Neural cell (in vitro differentiated cells): ENCODE measurements around the gene HDDC3. TPM values are rescaled to one million over a fixed set of nuclear protein-coding genes. Genes with fewer than 3 reads are reported as not detected.

Source experiments
- H2AFZ ChIP-seq: fragments of 200-600, 300-800 bp; sonication (generic), shearing (Covaris generic); 2 replicates; pipeline ENCODE4 v1.6.0; 2014; ENCODE audit warnings: low read depth, mild to moderate bottlenecking, antibody characterized with exemption, low read length, moderate library complexity
- H3F3A ChIP-seq: fragments of 200-600 bp; shearing (Covaris generic); 2 replicates; pipeline ENCODE4 v1.6.1; 2016; ENCODE audit warnings: mild to moderate bottlenecking, moderate library complexity, mixed read lengths, antibody characterized with exemption, low read length; ENCODE audit not compliant: insufficient read depth, poor library complexity, severe bottlenecking
- H3K27ac ChIP-seq: fragments of 200-600, 300-800 bp; sonication (generic), shearing (Covaris generic); 2 replicates; pipeline ENCODE4 v1.5.1; 2014; ENCODE audit warnings: mild to moderate bottlenecking, low read length, moderate library complexity
- H3K27me3 ChIP-seq: fragments of 300-800, 200-600 bp; sonication (generic), shearing (Covaris generic); 2 replicates; pipeline ENCODE4 v1.6.0; 2014; ENCODE audit warnings: mild to moderate bottlenecking, low read depth, low read length, moderate library complexity; ENCODE audit not compliant: insufficient read depth
- H3K36me3 ChIP-seq: fragments of 300-800, 200-600 bp; sonication (generic), shearing (Covaris generic); 2 replicates; pipeline ENCODE4 v1.5.1; 2014; ENCODE audit warnings: mild to moderate bottlenecking, antibody characterized with exemption, low read length, moderate library complexity; ENCODE audit not compliant: insufficient read depth
- H3K4me2 ChIP-seq: fragments of 300-800, 200-600 bp; sonication (generic), shearing (Covaris generic); 2 replicates; pipeline ENCODE4 v1.6.0; 2014; ENCODE audit warnings: mild to moderate bottlenecking, low read length
- H3K4me3 ChIP-seq: fragments of 300-800, 200-600 bp; sonication (generic), shearing (Covaris generic); 2 replicates; pipeline ENCODE4 v1.5.1; 2014; ENCODE audit warnings: mild to moderate bottlenecking, low read length, moderate library complexity
- H3K79me2 ChIP-seq: fragments of 200-600 bp; shearing (Covaris generic); replicated peaks from 2 replicates; pipeline ENCODE4 v1.6.0; 2014; ENCODE audit warnings: mild to moderate bottlenecking, low read length, moderate library complexity; ENCODE audit not compliant: insufficient read depth
- H3K9ac ChIP-seq: fragments of 300-800, 200-600 bp; sonication (generic), shearing (Covaris generic); 2 replicates; pipeline ENCODE4 v1.6.1; 2016; ENCODE audit warnings: mild to moderate bottlenecking, low read length, mixed read lengths
- H3K9me2 ChIP-seq: fragments of 200-600 bp; shearing (Covaris generic); 2 replicates; pipeline ENCODE4 v1.6.1; 2016; ENCODE audit warnings: mild to moderate bottlenecking, low read length, mixed read lengths; ENCODE audit not compliant: insufficient read depth
- H3K9me3 ChIP-seq: fragments of 200-600, 300-800 bp; sonication (generic), shearing (Covaris generic); 2 replicates; pipeline ENCODE4 v1.6.1; 2016; ENCODE audit warnings: mild to moderate bottlenecking, mixed run types, low read length, moderate library complexity, mixed read lengths
- H4K20me1 ChIP-seq: fragments of 200-600 bp; shearing (Covaris generic); 2 replicates; pipeline ENCODE4 v1.6.1; 2016; ENCODE audit warnings: mild to moderate bottlenecking, mixed run types; ENCODE audit not compliant: insufficient read depth
- EP300 ChIP-seq: fragments of 450-650 bp; conservative IDR thresholded peaks from 2 replicates; pipeline ENCODE4 v1.6.1; 2014; ENCODE audit warnings: antibody characterized with exemption, mild to moderate bottlenecking, moderate library complexity; ENCODE audit not compliant: poor library complexity, severe bottlenecking
- EZH2 ChIP-seq: fragments of 200-600, 300-800 bp; shearing (Covaris generic), sonication (generic); IDR thresholded peaks from 2 replicates; pipeline ENCODE4 v1.6.1; 2014; ENCODE audit warnings: antibody characterized with exemption, low read length, borderline replicate concordance, mild to moderate bottlenecking; ENCODE audit not compliant: insufficient read depth, poor library complexity, severe bottlenecking
- POLR2AphosphoS5 ChIP-seq: IDR thresholded peaks from 2 replicates; pipeline ENCODE4 v1.6.1; 2012
- RAD21 ChIP-seq: fragments of 450-650 bp; conservative IDR thresholded peaks from 2 replicates; pipeline ENCODE4 v1.6.1; 2014; ENCODE audit warnings: antibody characterized with exemption, mild to moderate bottlenecking, moderate library complexity
- SMC3 ChIP-seq: fragments of 450-650 bp; conservative IDR thresholded peaks from 2 replicates; pipeline ENCODE4 v1.6.1; 2014; ENCODE audit warnings: antibody characterized with exemption, mild to moderate bottlenecking, moderate library complexity; ENCODE audit not compliant: poor library complexity
- TAF1 ChIP-seq: IDR thresholded peaks from 2 replicates; pipeline ENCODE4 v1.6.1; 2012; ENCODE audit warnings: low read depth
- polyA plus RNA-seq: library from polyadenylated mRNA; depleted of rRNA; stranded (reverse); fragments of >200 nt; gene quantifications from 2 replicates; pipeline ENCODE4 v1.2.3, GENCODE V29; 2014
- TF ChIP-seq, protein P1 (sequence below): IDR thresholded peaks from 2 replicates; pipeline ENCODE4 v1.6.1; 2012; ENCODE audit warnings: borderline replicate concordance
- TF ChIP-seq, protein P2 (sequence below): fragments of 450-650 bp; IDR thresholded peaks from 2 replicates; pipeline ENCODE4 v1.5.1; 2014; ENCODE audit warnings: antibody characterized with exemption, mild to moderate bottlenecking, moderate library complexity; ENCODE audit not compliant: poor library complexity, severe bottlenecking

The HDDC3 gene
- polyA plus RNA-seq, 1 donor from 2014 or later = 20.1 TPM

DNA sequence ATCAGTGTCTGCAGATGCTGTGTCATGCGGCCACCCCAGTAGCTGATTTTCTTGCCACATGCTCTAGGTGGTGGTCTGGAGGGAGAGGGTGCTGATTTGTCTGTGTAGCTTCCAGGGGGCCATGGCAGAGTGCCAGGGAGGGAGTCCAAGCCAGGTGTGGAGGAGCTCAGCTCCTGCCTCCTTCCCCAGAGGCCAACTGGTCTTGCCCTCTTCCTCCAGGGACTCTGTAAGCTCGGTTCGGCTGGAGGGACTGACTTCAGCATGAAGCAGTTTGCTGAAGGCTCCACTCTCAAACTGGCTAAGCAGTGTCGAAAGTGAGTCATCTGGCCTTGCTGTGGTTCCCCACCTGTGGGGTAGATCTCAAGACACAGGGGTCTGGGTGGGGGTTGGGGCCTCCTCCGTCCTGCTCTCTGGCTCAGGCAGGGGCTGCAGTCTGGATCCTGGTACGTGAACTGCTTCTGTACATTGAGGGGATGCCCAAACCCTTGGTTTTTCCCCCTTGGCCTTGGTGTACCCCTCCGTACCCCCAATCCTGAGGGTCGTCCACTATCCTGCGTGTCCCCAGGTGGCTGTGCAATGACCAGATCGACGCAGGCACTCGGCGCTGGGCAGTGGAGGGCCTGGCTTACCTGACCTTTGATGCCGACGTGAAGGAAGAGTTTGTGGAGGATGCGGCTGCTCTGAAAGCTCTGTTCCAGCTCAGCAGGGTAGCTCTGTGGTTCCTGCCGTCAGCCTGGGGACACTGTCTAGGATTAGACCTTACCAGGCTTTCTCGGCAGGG lies 15.4 kb upstream of the HDDC3 start:
- Histone ChIP-seq H3F3A (no peaks in the 10 kb centered on the region), H3K79me2 (no peaks in the 10 kb centered on the region), H3K9ac (no peak overlapping the region), H3K36me3 (peaks cover under 1% of the 10 kb centered on the region), H2AFZ (no peak overlapping the region), H3K9me3 (no peaks in the 10 kb centered on the region), H3K27me3 (no peaks in the 10 kb centered on the region), H3K4me3 (no peak overlapping the region), H4K20me1 (no peaks in the 10 kb centered on the region), H3K9me2 (no peaks in the 10 kb centered on the region), H3K4me2 (no peak overlapping the region), H3K27ac (no peak overlapping the region)
- TF ChIP-seq, protein P1, sequence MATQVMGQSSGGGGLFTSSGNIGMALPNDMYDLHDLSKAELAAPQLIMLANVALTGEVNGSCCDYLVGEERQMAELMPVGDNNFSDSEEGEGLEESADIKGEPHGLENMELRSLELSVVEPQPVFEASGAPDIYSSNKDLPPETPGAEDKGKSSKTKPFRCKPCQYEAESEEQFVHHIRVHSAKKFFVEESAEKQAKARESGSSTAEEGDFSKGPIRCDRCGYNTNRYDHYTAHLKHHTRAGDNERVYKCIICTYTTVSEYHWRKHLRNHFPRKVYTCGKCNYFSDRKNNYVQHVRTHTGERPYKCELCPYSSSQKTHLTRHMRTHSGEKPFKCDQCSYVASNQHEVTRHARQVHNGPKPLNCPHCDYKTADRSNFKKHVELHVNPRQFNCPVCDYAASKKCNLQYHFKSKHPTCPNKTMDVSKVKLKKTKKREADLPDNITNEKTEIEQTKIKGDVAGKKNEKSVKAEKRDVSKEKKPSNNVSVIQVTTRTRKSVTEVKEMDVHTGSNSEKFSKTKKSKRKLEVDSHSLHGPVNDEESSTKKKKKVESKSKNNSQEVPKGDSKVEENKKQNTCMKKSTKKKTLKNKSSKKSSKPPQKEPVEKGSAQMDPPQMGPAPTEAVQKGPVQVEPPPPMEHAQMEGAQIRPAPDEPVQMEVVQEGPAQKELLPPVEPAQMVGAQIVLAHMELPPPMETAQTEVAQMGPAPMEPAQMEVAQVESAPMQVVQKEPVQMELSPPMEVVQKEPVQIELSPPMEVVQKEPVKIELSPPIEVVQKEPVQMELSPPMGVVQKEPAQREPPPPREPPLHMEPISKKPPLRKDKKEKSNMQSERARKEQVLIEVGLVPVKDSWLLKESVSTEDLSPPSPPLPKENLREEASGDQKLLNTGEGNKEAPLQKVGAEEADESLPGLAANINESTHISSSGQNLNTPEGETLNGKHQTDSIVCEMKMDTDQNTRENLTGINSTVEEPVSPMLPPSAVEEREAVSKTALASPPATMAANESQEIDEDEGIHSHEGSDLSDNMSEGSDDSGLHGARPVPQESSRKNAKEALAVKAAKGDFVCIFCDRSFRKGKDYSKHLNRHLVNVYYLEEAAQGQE = no peak
- TF ChIP-seq EZH2 = no peak
- no peak for TF ChIP-seq TAF1
- TF ChIP-seq EP300 = no peak
- TF ChIP-seq SMC3 = no peak

DNA sequence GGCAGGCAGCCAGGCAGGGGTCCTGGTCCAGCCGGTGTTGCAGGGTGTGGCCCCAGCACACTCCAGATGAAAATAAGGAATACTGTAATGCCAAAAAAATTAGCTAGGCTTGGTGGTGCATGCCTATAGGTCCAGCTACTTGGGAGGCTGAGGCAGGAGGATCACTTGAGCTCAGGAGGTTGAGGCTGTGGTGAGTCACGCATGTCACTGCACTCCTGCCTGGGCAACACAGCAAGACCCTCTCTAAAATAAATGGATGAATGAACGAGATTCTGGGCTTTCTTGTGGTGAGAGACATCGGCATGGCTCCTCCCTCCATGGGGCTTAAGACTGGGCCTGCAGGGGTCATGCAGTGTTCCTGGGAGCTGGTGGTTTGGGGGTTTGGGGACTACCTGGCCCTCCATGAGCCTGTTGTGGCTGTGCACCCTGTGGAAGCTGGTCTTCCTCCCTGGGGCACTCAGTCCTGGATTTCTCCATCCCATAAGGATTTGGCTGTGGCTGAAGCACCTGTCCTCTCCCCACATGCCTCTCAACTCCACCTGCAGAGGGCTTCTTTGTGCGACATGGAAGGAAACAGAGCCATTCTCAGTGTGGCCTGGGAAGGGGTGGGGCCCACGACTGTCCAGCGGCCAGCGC lies 14.7 kb upstream of the HDDC3 start:
- Histone ChIP-seq H4K20me1 (no peaks in the 10 kb centered on the region), H2AFZ (no peak overlapping the region), H3K79me2 (no peaks in the 10 kb centered on the region), H3K9me2 (no peaks in the 10 kb centered on the region), H3K4me2 (no peak overlapping the region), H3K4me3 (no peak overlapping the region), H3K27ac (no peak overlapping the region), H3K36me3 (peaks cover 7% of the 10 kb centered on the region), H3K9me3 (no peaks in the 10 kb centered on the region), H3F3A (no peaks in the 10 kb centered on the region), H3K9ac (no peak overlapping the region), H3K27me3 (no peaks in the 10 kb centered on the region)
- TF ChIP-seq POLR2AphosphoS5 (no peak), EZH2 (no peak), TAF1 (no peak), RAD21 (no peak), SMC3 (no peak), EP300 (no peak)
- TF ChIP-seq, protein P1 = no peak
- TF ChIP-seq, protein P2, sequence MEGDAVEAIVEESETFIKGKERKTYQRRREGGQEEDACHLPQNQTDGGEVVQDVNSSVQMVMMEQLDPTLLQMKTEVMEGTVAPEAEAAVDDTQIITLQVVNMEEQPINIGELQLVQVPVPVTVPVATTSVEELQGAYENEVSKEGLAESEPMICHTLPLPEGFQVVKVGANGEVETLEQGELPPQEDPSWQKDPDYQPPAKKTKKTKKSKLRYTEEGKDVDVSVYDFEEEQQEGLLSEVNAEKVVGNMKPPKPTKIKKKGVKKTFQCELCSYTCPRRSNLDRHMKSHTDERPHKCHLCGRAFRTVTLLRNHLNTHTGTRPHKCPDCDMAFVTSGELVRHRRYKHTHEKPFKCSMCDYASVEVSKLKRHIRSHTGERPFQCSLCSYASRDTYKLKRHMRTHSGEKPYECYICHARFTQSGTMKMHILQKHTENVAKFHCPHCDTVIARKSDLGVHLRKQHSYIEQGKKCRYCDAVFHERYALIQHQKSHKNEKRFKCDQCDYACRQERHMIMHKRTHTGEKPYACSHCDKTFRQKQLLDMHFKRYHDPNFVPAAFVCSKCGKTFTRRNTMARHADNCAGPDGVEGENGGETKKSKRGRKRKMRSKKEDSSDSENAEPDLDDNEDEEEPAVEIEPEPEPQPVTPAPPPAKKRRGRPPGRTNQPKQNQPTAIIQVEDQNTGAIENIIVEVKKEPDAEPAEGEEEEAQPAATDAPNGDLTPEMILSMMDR = no peak
